ENCODE results near the gene SCRN3.

- TF ChIP-seq CTCF (IDR thresholded peaks at IDR 0.05) (no peak), POLR2A (IDR thresholded peaks at IDR 0.05; ENCODE audit: low read length) (no peak), PBX3 (IDR thresholded peaks at IDR 0.05) (no peak), MAX (IDR thresholded peaks at IDR 0.05) (no peak), EP300 (IDR thresholded peaks at IDR 0.05) (no peak)
Observed at GRCh38 chr2:174412256-174412655, 16.7 kb downstream of the SCRN3 start.

Measured in A549 (cell line).